H1 (cell line): ENCODE data around the gene DNA2. TPM values are rescaled to one million over a fixed set of nuclear protein-coding genes. Genes with fewer than 3 reads are reported as not detected.

ENCODE experiments used
- CTCF ChIA-PET: fragments of 300-600 bp; sonication (Branson Sonifier 250); formaldehyde crosslinking; loops from one replicate; lab custom pipeline; 2021; ENCODE audit not compliant: partially characterized antibody; lab: Charles Lee
- POLR2A ChIA-PET: fragments of 300-600 bp; sonication (Branson Sonifier 250); formaldehyde crosslinking; loops from one replicate; lab custom pipeline; 2021; ENCODE audit warnings: inconsistent platforms; ENCODE audit not compliant: partially characterized antibody; lab: Charles Lee
- DNase-seq, 2 experiments: peaks; one replicate each; pipeline versions ENCODE4 v3.0.0 to v3.0.0-alpha.2; 2010 to 2022; ENCODE audit warnings: low spot score in 2 of 2, low read depth in 1 of 2, mixed read lengths in 1 of 2
- FAIRE-seq: peaks from 2 replicates; lab custom pipeline; 2011; peaks lifted over from hg19 to GRCh38; lab: Jason Lieb, UNC
- H2AFZ ChIP-seq: 2 replicates; pipeline ENCODE4 v1.8.1; 2012; ENCODE audit warnings: low read length, inconsistent platforms
- H2AK5ac ChIP-seq: 2 replicates; pipeline ENCODE4 v1.6.1; 2013; ENCODE audit warnings: low read depth, low read length
- H2BK120ac ChIP-seq: replicated peaks from 2 replicates; pipeline ENCODE3; 2013; ENCODE audit warnings: low read depth, low read length, inconsistent platforms
- H2BK12ac ChIP-seq: 2 replicates; pipeline ENCODE4 v1.6.1; 2013; ENCODE audit warnings: low read depth, low read length
- H2BK15ac ChIP-seq: 2 replicates; pipeline ENCODE4 v1.6.1; 2013; ENCODE audit warnings: low read length
- H2BK20ac ChIP-seq: 2 replicates; pipeline ENCODE4 v1.6.1; 2013; ENCODE audit warnings: low read length
- H2BK5ac ChIP-seq: 2 replicates; pipeline ENCODE4 v1.6.1; 2013; ENCODE audit warnings: low read depth, low read length
- H3K14ac ChIP-seq: 2 replicates; pipeline ENCODE4 v1.6.1; 2013; ENCODE audit warnings: inconsistent platforms; ENCODE audit not compliant: insufficient read length
- H3K18ac ChIP-seq: 2 replicates; pipeline ENCODE4 v1.6.1; 2013; ENCODE audit warnings: low read length; ENCODE audit errors: extremely low read depth
- H3K23ac ChIP-seq: 2 replicates; pipeline ENCODE4 v1.6.1; 2013; ENCODE audit warnings: inconsistent platforms; ENCODE audit not compliant: insufficient read length
- H3K23me2 ChIP-seq: 2 replicates; pipeline ENCODE4 v1.6.1; 2013; ENCODE audit warnings: low read depth, low read length
- H3K27ac ChIP-seq: 2 replicates; pipeline ENCODE4 v1.6.1; 2011; ENCODE audit warnings: low read depth, low read length, inconsistent platforms
- H3K27me3 ChIP-seq, 4 experiments: replicated peaks in 1 of 4; 1 replicate in 1 of 4; 2 replicates in 3 of 4; pipeline versions ENCODE4 v1.6.1 to v1.8.1; 2011 to 2013; ENCODE audit warnings: low read length in 3 of 4, mild to moderate bottlenecking in 3 of 4, inconsistent platforms in 2 of 4, mixed read lengths in 2 of 4, moderate library complexity in 1 of 4; ENCODE audit not compliant: control insufficient read depth in 3 of 4, insufficient read depth in 3 of 4; ENCODE audit errors: extremely low read depth in 1 of 4
- H3K36me3 ChIP-seq, 4 experiments: 2 replicates each; pipeline versions ENCODE4 v1.6.1 to v1.8.1; 2011 to 2013; ENCODE audit warnings: mild to moderate bottlenecking in 4 of 4, low read length in 3 of 4, moderate library complexity in 2 of 4, control low read depth in 1 of 4, inconsistent platforms in 1 of 4; ENCODE audit not compliant: insufficient read depth in 4 of 4, control insufficient read depth in 2 of 4
- H3K4ac ChIP-seq: replicated peaks from 2 replicates; pipeline ENCODE3; 2013; ENCODE audit warnings: low read length, low read depth, mixed read lengths, inconsistent platforms; ENCODE audit not compliant: insufficient read length
- H3K4me1 ChIP-seq, 4 experiments: replicated peaks in 1 of 4; 1 replicate in 1 of 4; 2 replicates in 3 of 4; pipeline versions ENCODE4 v1.6.1 to v1.8.1; 2011 to 2013; ENCODE audit warnings: low read length in 3 of 4, inconsistent platforms in 2 of 4, mixed read lengths in 1 of 4; ENCODE audit not compliant: insufficient read depth in 4 of 4, control insufficient read depth in 3 of 4
- H3K4me2 ChIP-seq, 2 experiments: 2 replicates each; pipeline versions ENCODE4 v1.6.1 to v1.8.1; 2011 to 2013; ENCODE audit warnings: low read depth in 2 of 2, low read length in 2 of 2, control low read depth in 1 of 2, inconsistent platforms in 1 of 2, mild to moderate bottlenecking in 1 of 2; ENCODE audit not compliant: insufficient read depth in 1 of 2
- H3K4me3 ChIP-seq, 4 experiments: fragments of 200-600, 300-600 bp in 1 of 4; sonication (generic), shearing (Covaris generic), sonication (Bioruptor Twin) in 1 of 4; 2 replicates each; pipeline versions ENCODE4 v1.5.1 to v1.8.1; 2011 to 2016; ENCODE audit warnings: low read length in 4 of 4, low read depth in 3 of 4, control low read depth in 2 of 4, inconsistent platforms in 2 of 4, mild to moderate bottlenecking in 2 of 4, mixed read lengths in 1 of 4, moderate library complexity in 1 of 4; ENCODE audit not compliant: insufficient read depth in 2 of 4; ENCODE audit errors: extremely low read depth in 1 of 4
- H3K56ac ChIP-seq: replicated peaks from 2 replicates; pipeline ENCODE3; 2013; ENCODE audit warnings: low read depth, mild to moderate bottlenecking, mixed read lengths, low read length, inconsistent platforms; ENCODE audit not compliant: insufficient read length
- H3K79me1 ChIP-seq: 2 replicates; pipeline ENCODE4 v1.6.1; 2013; ENCODE audit warnings: low read depth, low read length, control low read depth
- H3K79me2 ChIP-seq, 2 experiments: 2 replicates each; pipeline versions ENCODE4 v1.6.1 to v1.8.1; 2012 to 2013; ENCODE audit warnings: low read length in 2 of 2, mild to moderate bottlenecking in 2 of 2, inconsistent platforms in 1 of 2; ENCODE audit not compliant: insufficient read depth in 2 of 2, control insufficient read depth in 1 of 2
- H3K9ac ChIP-seq, 4 experiments: replicated peaks in 1 of 4; 1 replicate in 1 of 4; 2 replicates in 3 of 4; pipeline versions ENCODE4 v1.6.1 to v1.8.1; 2011 to 2013; ENCODE audit warnings: low read depth in 3 of 4, low read length in 3 of 4, control low read depth in 2 of 4, mild to moderate bottlenecking in 2 of 4, moderate library complexity in 2 of 4, inconsistent platforms in 1 of 4; ENCODE audit errors: extremely low read depth in 1 of 4
- H3K9me3 ChIP-seq, 2 experiments: 2 replicates each; pipeline versions ENCODE4 v1.6.1 to v1.8.1; 2012 to 2013; ENCODE audit warnings: mild to moderate bottlenecking in 2 of 2, moderate library complexity in 2 of 2, control low read depth in 1 of 2, inconsistent platforms in 1 of 2, low read depth in 1 of 2, low read length in 1 of 2, mixed read lengths in 1 of 2; ENCODE audit not compliant: insufficient read depth in 2 of 2
- H4K20me1 ChIP-seq, 2 experiments: replicated peaks in 1 of 2; 2 replicates each; pipeline versions ENCODE3 to v1.8.1; 2011 to 2013; ENCODE audit warnings: inconsistent platforms in 2 of 2, low read length in 2 of 2, mild to moderate bottlenecking in 1 of 2; ENCODE audit not compliant: insufficient read depth in 2 of 2, control insufficient read depth in 1 of 2
- H4K5ac ChIP-seq: 2 replicates; pipeline ENCODE4 v1.6.1; 2013; ENCODE audit warnings: low read length, low read depth, mixed read lengths, inconsistent platforms; ENCODE audit not compliant: insufficient read length
- H4K8ac ChIP-seq: 2 replicates; pipeline ENCODE4 v1.8.0; 2013; ENCODE audit warnings: mild to moderate bottlenecking, moderate library complexity, low read length, inconsistent platforms; ENCODE audit not compliant: insufficient read depth; ENCODE audit errors: extremely low read depth
- H4K91ac ChIP-seq: replicated peaks from 2 replicates; pipeline ENCODE3; 2013; ENCODE audit warnings: low read length, mixed read lengths, inconsistent platforms; ENCODE audit not compliant: insufficient read length
- BACH1 ChIP-seq: IDR thresholded peaks from 2 replicates; pipeline ENCODE4 v1.6.1; 2012; ENCODE audit warnings: low read length, improper control_type of control experiment
- BRCA1 ChIP-seq: IDR thresholded peaks from 2 replicates; pipeline ENCODE4 v1.6.1; 2012; ENCODE audit warnings: low read depth, low read length, improper control_type of control experiment
- JUND ChIP-seq: IDR thresholded peaks from 2 replicates; pipeline ENCODE4 v1.6.1; 2011; ENCODE audit warnings: mild to moderate bottlenecking, improper control_type of control experiment, low read length
- KDM1A ChIP-seq: fragments of 200-600, 300-600 bp; sonication (generic); IDR thresholded peaks from 2 replicates; pipeline ENCODE4 v1.7.1; 2016; ENCODE audit warnings: mild to moderate bottlenecking, low read length, borderline replicate concordance
- KDM4A ChIP-seq: IDR thresholded peaks from one replicate; pipeline ENCODE4 v1.7.1; 2012; ENCODE audit warnings: low read depth, mild to moderate bottlenecking, moderate library complexity, low read length, inconsistent platforms; ENCODE audit not compliant: severe bottlenecking
- POLR2AphosphoS5 ChIP-seq: IDR thresholded peaks from 2 replicates; pipeline ENCODE4 v1.6.1; 2011; ENCODE audit warnings: low read depth, low read length
- RNF2 ChIP-seq: fragments of 200-900, 300-1000 bp; sonication (generic); IDR thresholded peaks from 2 replicates; pipeline ENCODE4 v1.7.1; 2016; ENCODE audit warnings: borderline replicate concordance, low read depth, mild to moderate bottlenecking, antibody characterized with exemption, low read length; ENCODE audit not compliant: poor library complexity, severe bottlenecking; ENCODE audit errors: missing control alignments
- SAP30 ChIP-seq: fragments of 300-600 bp; sonication (generic); IDR thresholded peaks from 2 replicates; pipeline ENCODE4 v1.7.1; 2012; ENCODE audit warnings: low read length, moderate library complexity, mild to moderate bottlenecking, inconsistent platforms; ENCODE audit not compliant: insufficient read depth, insufficient replicate concordance
- SP2 ChIP-seq: IDR thresholded peaks from 2 replicates; pipeline ENCODE4 v1.6.1; 2012; ENCODE audit warnings: mild to moderate bottlenecking, low read length, inconsistent platforms
- SP4 ChIP-seq: IDR thresholded peaks from 2 replicates; pipeline ENCODE4 v1.6.1; 2012; ENCODE audit warnings: low read length, inconsistent platforms
- TAF7 ChIP-seq: optimal IDR thresholded peaks from 2 replicates; pipeline ENCODE3; 2011; ENCODE audit warnings: low read depth, mild to moderate bottlenecking, inconsistent platforms, low read length, moderate library complexity, borderline replicate concordance
- TBP ChIP-seq: IDR thresholded peaks from 2 replicates; pipeline ENCODE4 v1.6.1; 2011; ENCODE audit warnings: low read depth, low read length, improper control_type of control experiment
- WGBS, 2 experiments: shearing (Covaris generic) in 1 of 2; methylation state at CpG; one replicate each; pipeline versions ENCODE4 v1.1.6 to v1.1.7; 2013 to 2015; ENCODE audit warnings: low lambda C conversion rate in 2 of 2, mixed read lengths in 2 of 2, inconsistent platforms in 1 of 2, low coverage in 1 of 2, missing lambda C conversion rate in 1 of 2; ENCODE audit not compliant: insufficient replicate concordance in 2 of 2, insufficient coverage in 1 of 2, insufficient read length in 1 of 2; ENCODE audit errors: extremely low coverage in 1 of 2, missing lambda C conversion rate in 1 of 2; 5-methylcytosine and 5-hydroxymethylcytosine counted together
- polyA plus RNA-seq, 7 experiments: library from polyadenylated mRNA; depleted of rRNA in 3 of 7; stranded (reverse) in 5 of 7; unstranded in 2 of 7; fragments of >200 nt in 5 of 7; fragments of 200-250 nt in 2 of 7; gene quantifications; 1 replicate in 5 of 7; 2 replicates in 1 of 7; 4 replicates in 1 of 7; pipeline versions ENCODE4 v1.2.1 to v1.2.3, GENCODE V29; 2011 to 2013; ENCODE audit warnings: missing spikeins in 2 of 7, mixed read lengths in 2 of 7
- total RNA-seq: library from RNA; stranded (reverse); fragmentation: NEBNext Ultra II Directional; extraction: Animal tissue kit (Norgen Biotek cat#: 25700); gene quantifications from 2 replicates; pipeline ENCODE4 v1.2.1, GENCODE V29; 2021
- TF ChIP-seq, protein P1 (sequence below): IDR thresholded peaks from 2 replicates; pipeline ENCODE4 v1.6.1; 2012; ENCODE audit warnings: low read length, inconsistent platforms

The DNA2 gene
- total and polyA plus RNA-seq, 2 of the 8 experiments (the other 6 are each of a cell fraction or from before 2014, with no cell fraction given), result 16.0 to 57.9 TPM

DNA sequence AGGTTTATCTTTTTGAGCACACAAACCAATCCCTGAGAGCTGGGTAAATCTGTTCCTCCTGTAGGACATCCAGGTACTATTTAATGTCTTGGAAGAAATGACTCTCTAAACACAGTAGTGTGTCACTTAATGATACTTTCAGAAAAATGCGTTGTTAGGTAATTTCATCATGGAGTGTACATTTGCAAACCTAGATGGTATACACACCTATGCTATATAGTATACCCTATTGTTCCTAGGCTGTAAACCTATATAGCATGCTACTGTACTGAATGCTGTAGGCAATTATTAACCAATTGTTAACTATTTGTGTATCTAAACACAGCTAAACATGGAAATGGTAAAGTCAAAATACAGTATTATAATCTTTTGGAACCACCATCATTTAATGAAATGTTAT lies 74.8 kb downstream of the DNA2 start:
- Histone ChIP-seq H3K14ac (no peak overlapping the region), H2BK120ac (no peak overlapping the region), H3K56ac (no peak overlapping the region), H3K4ac (no peak overlapping the region), H3K18ac (no peak overlapping the region), H4K20me1 (no peaks in the 10 kb centered on the region), H2AK5ac (no peak overlapping the region), H3K23me2 (no peaks in the 10 kb centered on the region), H2BK12ac (no peak overlapping the region), H4K8ac (no peak overlapping the region), H3K79me2 (no peaks in the 10 kb centered on the region), H2BK20ac (no peak overlapping the region), H4K91ac (no peak overlapping the region), H3K23ac (no peak overlapping the region), H3K36me3 (peaks cover 2 to 25% (median 6%) of the 10 kb centered on the region in 4 experiments; a peak in 6 of 8 replicates), H3K4me2 (no peak overlapping the region), H3K9me3 (no peaks in the 10 kb centered on the region), H2BK15ac (no peak overlapping the region), H2AFZ (no peak overlapping the region), H3K4me1 (no peaks in the 10 kb centered on the region), H3K27me3 (no peaks in the 10 kb centered on the region), H3K79me1 (no peaks in the 10 kb centered on the region), H3K9ac (no peak overlapping the region), H2BK5ac (no peak overlapping the region), H3K27ac (no peak overlapping the region), H4K5ac (no peak overlapping the region), H3K4me3 (no peak overlapping the region)
- no peak for FAIRE-seq
- POLR2A ChIA-PET, result no interaction called here
- 96% methylated on average over 1 of the region's 1 CpG; no CpG with 5 or more reads in 1 of the 2 experiments for WGBS, 2 experiments
- CTCF ChIA-PET, result no interaction called here
- DNase-seq, result no peak
- TF ChIP-seq BACH1 (no peak), TAF7 (no peak), POLR2AphosphoS5 (no peak), BRCA1 (no peak), RNF2 (no peak), JUND (no peak), SAP30 (no peak), KDM1A (no peak), SP2 (no peak), SP4 (no peak), KDM4A (no peak), TBP (no peak)
- TF ChIP-seq, protein P1, sequence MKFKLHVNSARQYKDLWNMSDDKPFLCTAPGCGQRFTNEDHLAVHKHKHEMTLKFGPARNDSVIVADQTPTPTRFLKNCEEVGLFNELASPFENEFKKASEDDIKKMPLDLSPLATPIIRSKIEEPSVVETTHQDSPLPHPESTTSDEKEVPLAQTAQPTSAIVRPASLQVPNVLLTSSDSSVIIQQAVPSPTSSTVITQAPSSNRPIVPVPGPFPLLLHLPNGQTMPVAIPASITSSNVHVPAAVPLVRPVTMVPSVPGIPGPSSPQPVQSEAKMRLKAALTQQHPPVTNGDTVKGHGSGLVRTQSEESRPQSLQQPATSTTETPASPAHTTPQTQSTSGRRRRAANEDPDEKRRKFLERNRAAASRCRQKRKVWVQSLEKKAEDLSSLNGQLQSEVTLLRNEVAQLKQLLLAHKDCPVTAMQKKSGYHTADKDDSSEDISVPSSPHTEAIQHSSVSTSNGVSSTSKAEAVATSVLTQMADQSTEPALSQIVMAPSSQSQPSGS, result no peak
